ENCODE results near the gene PNPLA7. TPM values are rescaled to one million over a fixed set of nuclear protein-coding genes. Genes with fewer than 3 reads are reported as not detected.

Gene PNPLA7
- total and polyA plus RNA-seq, 4 donors, result 0.75 to 6.5 (median 2.1) TPM

GRCh38 chr9:137558127-137558526 is 7.9 kb upstream of the PNPLA7 start:
- no peak overlapping the region for H3K9ac ChIP-seq (ENCODE audit: low read depth in 1 of 2, low read length in 2 of 2)
- H3K4me1 ChIP-seq (ENCODE audit: control insufficient read depth in 4 of 4, insufficient read depth in 4 of 4, low read length in 3 of 4), result peaks cover 3 to 22% (median 7%) of the 10 kb centered on the region in 4 donors
- H3K27me3 ChIP-seq (ENCODE audit: control insufficient read depth in 4 of 4, insufficient read depth in 4 of 4, low read length in 3 of 4), result no peaks in the 10 kb centered on the region
- 98% methylated on average over 4 of the region's 4 CpGs for WGBS
- no peak overlapping the region for H3K4me3 ChIP-seq (ENCODE audit: low read depth in 1 of 3, low read length in 3 of 3)
- DNase-seq (ENCODE audit: low spot score), result no peak
- H3K9me3 ChIP-seq (ENCODE audit: control insufficient read depth in 4 of 4, low read length in 3 of 4), result no peaks in the 10 kb centered on the region
- H3K27ac ChIP-seq (ENCODE audit: low read depth in 1 of 2, low read length in 2 of 2), result no peak overlapping the region
- H3K36me3 ChIP-seq (ENCODE audit: control insufficient read depth in 4 of 4, insufficient read depth in 3 of 4, low read depth in 1 of 4, low read length in 3 of 4), result peaks cover 5 to 28% (median 10%) of the 10 kb centered on the region in 4 donors
- no peak for TF ChIP-seq JUND (IDR thresholded peaks at IDR 0.05)
- no peak for TF ChIP-seq FOXA2 (IDR thresholded peaks at IDR 0.05)
- no peak for TF ChIP-seq RAD21 (IDR thresholded peaks at IDR 0.05)
- TF ChIP-seq EGR1 (IDR thresholded peaks at IDR 0.05; ENCODE audit: low read depth in 2 of 2), result no peak
- TF ChIP-seq NR2F2 (IDR thresholded peaks at IDR 0.05), result no peak

GRCh38 chr9:137556069-137556838 is 6.1 kb upstream of the PNPLA7 start:
- Histone ChIP-seq H3K4me1 (ENCODE audit: control insufficient read depth in 4 of 4, insufficient read depth in 4 of 4, low read length in 3 of 4) (peaks cover 6 to 31% (median 16%) of the 10 kb centered on the region in 4 donors), H3K27ac (ENCODE audit: low read depth in 1 of 2, low read length in 2 of 2) (no peak overlapping the region), H3K9ac (ENCODE audit: low read depth in 1 of 2, low read length in 2 of 2) (no peak overlapping the region), H3K36me3 (ENCODE audit: control insufficient read depth in 4 of 4, insufficient read depth in 3 of 4, low read depth in 1 of 4, low read length in 3 of 4) (peaks cover 2 to 29% (median 10%) of the 10 kb centered on the region in 4 donors), H3K9me3 (ENCODE audit: control insufficient read depth in 4 of 4, low read length in 3 of 4) (no peaks in the 10 kb centered on the region), H3K27me3 (ENCODE audit: control insufficient read depth in 4 of 4, insufficient read depth in 4 of 4, low read length in 3 of 4) (no peaks in the 10 kb centered on the region), H3K4me3 (ENCODE audit: low read depth in 1 of 3, low read length in 3 of 3) (no peak overlapping the region)
- WGBS, result 88% methylated on average over 24 of the region's 24 CpGs
- no peak for DNase-seq (ENCODE audit: low spot score)
- TF ChIP-seq RXRA (IDR thresholded peaks at IDR 0.05) (no peak), ATF3 (IDR thresholded peaks at IDR 0.05) (no peak), HNF4A (conservative IDR thresholded peaks at IDR 0.05) (no peak), RAD21 (IDR thresholded peaks at IDR 0.05) (no peak), EGR1 (IDR thresholded peaks at IDR 0.05; ENCODE audit: low read depth in 2 of 2) (no peak), FOXA2 (IDR thresholded peaks at IDR 0.05) (no peak), TAF1 (conservative IDR thresholded peaks at IDR 0.05) (no peak), SP1 (IDR thresholded peaks at IDR 0.05) (no peak), FOXA1 (IDR thresholded peaks at IDR 0.05) (no peak), GABPA (IDR thresholded peaks at IDR 0.05 in 1 of 2, conservative IDR thresholded peaks at IDR 0.05 in 1 of 2) (no peak)
- TF ChIP-seq, protein P1, sequence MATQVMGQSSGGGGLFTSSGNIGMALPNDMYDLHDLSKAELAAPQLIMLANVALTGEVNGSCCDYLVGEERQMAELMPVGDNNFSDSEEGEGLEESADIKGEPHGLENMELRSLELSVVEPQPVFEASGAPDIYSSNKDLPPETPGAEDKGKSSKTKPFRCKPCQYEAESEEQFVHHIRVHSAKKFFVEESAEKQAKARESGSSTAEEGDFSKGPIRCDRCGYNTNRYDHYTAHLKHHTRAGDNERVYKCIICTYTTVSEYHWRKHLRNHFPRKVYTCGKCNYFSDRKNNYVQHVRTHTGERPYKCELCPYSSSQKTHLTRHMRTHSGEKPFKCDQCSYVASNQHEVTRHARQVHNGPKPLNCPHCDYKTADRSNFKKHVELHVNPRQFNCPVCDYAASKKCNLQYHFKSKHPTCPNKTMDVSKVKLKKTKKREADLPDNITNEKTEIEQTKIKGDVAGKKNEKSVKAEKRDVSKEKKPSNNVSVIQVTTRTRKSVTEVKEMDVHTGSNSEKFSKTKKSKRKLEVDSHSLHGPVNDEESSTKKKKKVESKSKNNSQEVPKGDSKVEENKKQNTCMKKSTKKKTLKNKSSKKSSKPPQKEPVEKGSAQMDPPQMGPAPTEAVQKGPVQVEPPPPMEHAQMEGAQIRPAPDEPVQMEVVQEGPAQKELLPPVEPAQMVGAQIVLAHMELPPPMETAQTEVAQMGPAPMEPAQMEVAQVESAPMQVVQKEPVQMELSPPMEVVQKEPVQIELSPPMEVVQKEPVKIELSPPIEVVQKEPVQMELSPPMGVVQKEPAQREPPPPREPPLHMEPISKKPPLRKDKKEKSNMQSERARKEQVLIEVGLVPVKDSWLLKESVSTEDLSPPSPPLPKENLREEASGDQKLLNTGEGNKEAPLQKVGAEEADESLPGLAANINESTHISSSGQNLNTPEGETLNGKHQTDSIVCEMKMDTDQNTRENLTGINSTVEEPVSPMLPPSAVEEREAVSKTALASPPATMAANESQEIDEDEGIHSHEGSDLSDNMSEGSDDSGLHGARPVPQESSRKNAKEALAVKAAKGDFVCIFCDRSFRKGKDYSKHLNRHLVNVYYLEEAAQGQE (IDR thresholded peaks at IDR 0.05), result no peak

- peaks cover 2 to 29% (median 10%) of the 10 kb centered on the region in 4 donors for H3K36me3 ChIP-seq (ENCODE audit: control insufficient read depth in 4 of 4, insufficient read depth in 3 of 4, low read depth in 1 of 4, low read length in 3 of 4)
- H3K27me3 ChIP-seq (ENCODE audit: control insufficient read depth in 4 of 4, insufficient read depth in 4 of 4, low read length in 3 of 4), result no peaks in the 10 kb centered on the region
- H3K9ac ChIP-seq (ENCODE audit: low read depth in 1 of 2, low read length in 2 of 2), result no peak overlapping the region
- no peak overlapping the region for H3K27ac ChIP-seq (ENCODE audit: low read depth in 1 of 2, low read length in 2 of 2)
- H3K4me3 ChIP-seq (ENCODE audit: low read depth in 1 of 3, low read length in 3 of 3), result no peak overlapping the region
- TF ChIP-seq ZBTB33 (IDR thresholded peaks at IDR 0.05), result no peak
- TF ChIP-seq YY1 (IDR thresholded peaks at IDR 0.05), result no peak
- no peak for TF ChIP-seq HNF4G (IDR thresholded peaks at IDR 0.05)
- no peak for TF ChIP-seq FOXA1 (IDR thresholded peaks at IDR 0.05)
- TF ChIP-seq, protein P2, sequence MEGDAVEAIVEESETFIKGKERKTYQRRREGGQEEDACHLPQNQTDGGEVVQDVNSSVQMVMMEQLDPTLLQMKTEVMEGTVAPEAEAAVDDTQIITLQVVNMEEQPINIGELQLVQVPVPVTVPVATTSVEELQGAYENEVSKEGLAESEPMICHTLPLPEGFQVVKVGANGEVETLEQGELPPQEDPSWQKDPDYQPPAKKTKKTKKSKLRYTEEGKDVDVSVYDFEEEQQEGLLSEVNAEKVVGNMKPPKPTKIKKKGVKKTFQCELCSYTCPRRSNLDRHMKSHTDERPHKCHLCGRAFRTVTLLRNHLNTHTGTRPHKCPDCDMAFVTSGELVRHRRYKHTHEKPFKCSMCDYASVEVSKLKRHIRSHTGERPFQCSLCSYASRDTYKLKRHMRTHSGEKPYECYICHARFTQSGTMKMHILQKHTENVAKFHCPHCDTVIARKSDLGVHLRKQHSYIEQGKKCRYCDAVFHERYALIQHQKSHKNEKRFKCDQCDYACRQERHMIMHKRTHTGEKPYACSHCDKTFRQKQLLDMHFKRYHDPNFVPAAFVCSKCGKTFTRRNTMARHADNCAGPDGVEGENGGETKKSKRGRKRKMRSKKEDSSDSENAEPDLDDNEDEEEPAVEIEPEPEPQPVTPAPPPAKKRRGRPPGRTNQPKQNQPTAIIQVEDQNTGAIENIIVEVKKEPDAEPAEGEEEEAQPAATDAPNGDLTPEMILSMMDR (IDR thresholded peaks at IDR 0.05; ENCODE audit: low read depth, low read length, missing input control), result no peak
- TF ChIP-seq TAF1 (conservative IDR thresholded peaks at IDR 0.05), result no peak
- no peak for TF ChIP-seq JUND (IDR thresholded peaks at IDR 0.05)
- TF ChIP-seq NR2F2 (IDR thresholded peaks at IDR 0.05), result no peak
- TF ChIP-seq GABPA (IDR thresholded peaks at IDR 0.05 in 1 of 2, conservative IDR thresholded peaks at IDR 0.05 in 1 of 2), result no peak
- TF ChIP-seq, protein P3, sequence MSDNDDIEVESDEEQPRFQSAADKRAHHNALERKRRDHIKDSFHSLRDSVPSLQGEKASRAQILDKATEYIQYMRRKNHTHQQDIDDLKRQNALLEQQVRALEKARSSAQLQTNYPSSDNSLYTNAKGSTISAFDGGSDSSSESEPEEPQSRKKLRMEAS (IDR thresholded peaks at IDR 0.05), result no peak
- TF ChIP-seq SP1 (IDR thresholded peaks at IDR 0.05), result no peak
- H3K9me3 ChIP-seq (ENCODE audit: control insufficient read depth in 4 of 4, low read length in 3 of 4), result no peaks in the 10 kb centered on the region
- no peak for DNase-seq (ENCODE audit: low spot score)
- H3K4me1 ChIP-seq (ENCODE audit: control insufficient read depth in 4 of 4, insufficient read depth in 4 of 4, low read length in 3 of 4), result peaks cover 4 to 31% (median 14%) of the 10 kb centered on the region in 4 donors
- 94% methylated on average over 10 of the region's 10 CpGs for WGBS
Observed at GRCh38 chr9:137555179-137555578, 5.0 kb upstream of the PNPLA7 start.
